CD4-positive, alpha-beta T cell treated with Interleukin-12 subunit alpha and Interleukin-12 subunit beta, for 1 hour (primary cell): ENCODE measurements around the gene TNPO3.
"Not testable (repeated sequence)": the region's sequence is repeated elsewhere in the genome, so short reads cannot be mapped to it uniquely, and the experiment has no call there.

Experiments used
- DNase-seq: peaks from one replicate; pipeline ENCODE4 v3.0.0-alpha.2; 2020

The TNPO3 gene

GRCh38 chr7:129067943-129068548 is 13.1 kb upstream of the TNPO3 start:
- no peak for DNase-seq

GRCh38 chr7:129067132-129067561 is 12.2 kb upstream of the TNPO3 start:
- not testable (repeated sequence) for DNase-seq

- no peak for DNase-seq
Measured at GRCh38 chr7:129066290-129067131, 11.6 kb upstream of the TNPO3 start.

GRCh38 chr7:129055861-129056464 is 1.1 kb upstream of the TNPO3 start:
- DNase-seq = no peak

GRCh38 chr7:129055294-129055816 is 444 bp upstream of the TNPO3 start:
- no peak for DNase-seq

GRCh38 chr7:129053938-129054437 is 923 bp downstream of the TNPO3 start:
- no peak for DNase-seq

GRCh38 chr7:129052441-129052840 is 2.5 kb downstream of the TNPO3 start:
- no peak for DNase-seq

GRCh38 chr7:129051459-129051858 is 3.5 kb downstream of the TNPO3 start:
- DNase-seq = not testable (repeated sequence)

GRCh38 chr7:129047761-129048160 is 7.2 kb downstream of the TNPO3 start:
- DNase-seq = no peak

- no peak for DNase-seq
Measured at GRCh38 chr7:129045682-129046081, 9.2 kb downstream of the TNPO3 start.

- DNase-seq = no peak
Measured at GRCh38 chr7:129043012-129043411, 11.9 kb downstream of the TNPO3 start.

- no peak for DNase-seq
Measured at GRCh38 chr7:129041142-129042085, 13.5 kb downstream of the TNPO3 start.

GRCh38 chr7:129038468-129038867 is 16.4 kb downstream of the TNPO3 start:
- not testable (repeated sequence) for DNase-seq

GRCh38 chr7:129037585-129037984 is 17.3 kb downstream of the TNPO3 start:
- DNase-seq = no peak

- DNase-seq = no peak
Measured at GRCh38 chr7:129032017-129032416, 22.9 kb downstream of the TNPO3 start.

- no peak for DNase-seq
Measured at GRCh38 chr7:129030440-129030839, 24.5 kb downstream of the TNPO3 start.

- no peak for DNase-seq
Measured at GRCh38 chr7:129024125-129024524, 30.8 kb downstream of the TNPO3 start.

GRCh38 chr7:129021656-129022055 is 33.3 kb downstream of the TNPO3 start:
- DNase-seq = no peak

GRCh38 chr7:129017933-129018538 is 36.9 kb downstream of the TNPO3 start:
- DNase-seq = no peak

GRCh38 chr7:129017264-129017663 is 37.6 kb downstream of the TNPO3 start:
- DNase-seq = no peak

GRCh38 chr7:129014501-129015101 is 40.3 kb downstream of the TNPO3 start:
- DNase-seq = no peak
